Inflammatory macrophage (primary cell): Measurements from ENCODE around the gene CYP26B1.

ENCODE experiments used
- DNase-seq, 2 donors: peaks; one replicate each; pipeline ENCODE4 v3.0.0-alpha.2; 2020 to 2022

CYP26B1 gene

GRCh38 chr2:72128059-72128842, 19.4 kb downstream of the CYP26B1 start:
- DNase-seq: no peak

GRCh38 chr2:72127401-72128058, 20.1 kb downstream of the CYP26B1 start:
- DNase-seq: no peak

GRCh38 chr2:72126186-72127100, 21.2 kb downstream of the CYP26B1 start:
- DNase-seq: no peak

GRCh38 chr2:72124376-72124775, 23.3 kb downstream of the CYP26B1 start:
- DNase-seq: no peak

- no peak for DNase-seq
Observed at GRCh38 chr2:72121153-72121552, 26.5 kb downstream of the CYP26B1 start.

GRCh38 chr2:72118951-72119350, 28.7 kb downstream of the CYP26B1 start:
- no peak for DNase-seq

- no peak for DNase-seq
Observed at GRCh38 chr2:72118386-72118785, 29.3 kb downstream of the CYP26B1 start.

GRCh38 chr2:72117718-72118117, 29.9 kb downstream of the CYP26B1 start:
- no peak for DNase-seq

- no peak for DNase-seq
Observed at GRCh38 chr2:72117029-72117428, 30.6 kb downstream of the CYP26B1 start.

GRCh38 chr2:72116081-72116533, 31.6 kb downstream of the CYP26B1 start:
- DNase-seq: no peak

- no peak for DNase-seq
Observed at GRCh38 chr2:72115110-72116080, 32.3 kb downstream of the CYP26B1 start.

GRCh38 chr2:72114693-72115051, 33.0 kb downstream of the CYP26B1 start:
- DNase-seq: no peak

GRCh38 chr2:72113847-72114692, 33.6 kb downstream of the CYP26B1 start:
- no peak for DNase-seq

- no peak for DNase-seq
Observed at GRCh38 chr2:72112981-72113846, 34.4 kb downstream of the CYP26B1 start.

- no peak for DNase-seq
Observed at GRCh38 chr2:72112401-72112800, 35.3 kb downstream of the CYP26B1 start.

GRCh38 chr2:72111061-72111460, 36.6 kb downstream of the CYP26B1 start:
- DNase-seq: no peak

- no peak for DNase-seq
Observed at GRCh38 chr2:72109904-72110303, 37.8 kb downstream of the CYP26B1 start.

GRCh38 chr2:72109291-72109690, 38.4 kb downstream of the CYP26B1 start:
- DNase-seq: no peak

GRCh38 chr2:72108121-72108520, 39.5 kb downstream of the CYP26B1 start:
- DNase-seq: no peak

GRCh38 chr2:72106978-72107377, 40.7 kb downstream of the CYP26B1 start:
- no peak for DNase-seq
